Neuronal stem cell (in vitro differentiated cells): ENCODE data around the gene ZNF579.
A peak's percentile ranks its signal among the peaks of the same experiment; 100 is the strongest.

Source experiments
- DNase-seq: peaks from one replicate; pipeline ENCODE4 v3.0.0-alpha.2; 2013; ENCODE audit warnings: low spot score
- H2AFZ ChIP-seq: one replicate; pipeline ENCODE4 v1.6.1; 2013; ENCODE audit warnings: mild to moderate bottlenecking, low read length, inconsistent platforms
- H2AK5ac ChIP-seq: 2 replicates; pipeline ENCODE4 v1.6.1; 2013; ENCODE audit warnings: low read depth, mild to moderate bottlenecking, inconsistent platforms, low read length, moderate library complexity, mixed read lengths
- H2BK120ac ChIP-seq: 2 replicates; pipeline ENCODE4 v1.6.1; 2013; ENCODE audit warnings: low read depth, mild to moderate bottlenecking, inconsistent platforms, low read length, moderate library complexity, mixed read lengths
- H2BK12ac ChIP-seq: one replicate; pipeline ENCODE4 v1.6.1; 2013; ENCODE audit warnings: low read length, inconsistent platforms
- H2BK15ac ChIP-seq: 2 replicates; pipeline ENCODE4 v1.6.1; 2013; ENCODE audit warnings: mild to moderate bottlenecking, low read length, inconsistent platforms, mixed read lengths
- H2BK5ac ChIP-seq: one replicate; pipeline ENCODE4 v1.6.1; 2013; ENCODE audit warnings: inconsistent platforms, mild to moderate bottlenecking, low read length, moderate library complexity
- H3K14ac ChIP-seq: one replicate; pipeline ENCODE4 v1.6.1; 2013; ENCODE audit warnings: low read length, inconsistent platforms
- H3K18ac ChIP-seq: 2 replicates; pipeline ENCODE4 v1.6.1; 2013; ENCODE audit warnings: low read length, inconsistent platforms
- H3K23ac ChIP-seq: 2 replicates; pipeline ENCODE4 v1.6.1; 2013; ENCODE audit warnings: low read depth, mild to moderate bottlenecking, mixed read lengths, low read length, inconsistent platforms; ENCODE audit not compliant: poor library complexity
- H3K27ac ChIP-seq: replicated peaks from 3 replicates; pipeline ENCODE4 v1.5.1; 2013; ENCODE audit warnings: low read length, inconsistent platforms
- H3K27me3 ChIP-seq, 3 experiments: 2 replicates each; pipeline ENCODE4 v1.6.1; 2013; ENCODE audit warnings: low read length in 3 of 3, mild to moderate bottlenecking in 2 of 3, inconsistent platforms in 1 of 3, low read depth in 1 of 3, mixed read lengths in 1 of 3, moderate library complexity in 1 of 3; ENCODE audit not compliant: control insufficient read depth in 3 of 3, insufficient read depth in 3 of 3
- H3K36me3 ChIP-seq, 2 donors: replicated peaks in 1 of 2; 2 replicates each; pipeline ENCODE4 v1.6.1; 2013; ENCODE audit warnings: low read length in 2 of 2; ENCODE audit not compliant: control insufficient read depth in 2 of 2, insufficient read depth in 2 of 2
- H3K4ac ChIP-seq: 2 replicates; pipeline ENCODE4 v1.6.1; 2013; ENCODE audit warnings: inconsistent platforms, mild to moderate bottlenecking, low read length, moderate library complexity
- H3K4me1 ChIP-seq, 2 donors: 1 replicate in 1 of 2; 2 replicates in 1 of 2; pipeline ENCODE4 v1.6.1; 2013; ENCODE audit warnings: low read length in 2 of 2, low read depth in 1 of 2; ENCODE audit not compliant: control insufficient read depth in 2 of 2, insufficient read depth in 1 of 2
- H3K4me2 ChIP-seq: one replicate; pipeline ENCODE4 v1.6.1; 2013; ENCODE audit warnings: mild to moderate bottlenecking, low read length, inconsistent platforms; ENCODE audit not compliant: insufficient read depth, poor library complexity, severe bottlenecking
- H3K4me3 ChIP-seq, 2 donors: 2 replicates each; pipeline ENCODE4 v1.5.1; 2013; ENCODE audit warnings: low read length in 2 of 2, mild to moderate bottlenecking in 2 of 2, inconsistent platforms in 1 of 2, moderate library complexity in 1 of 2
- H3K79me1 ChIP-seq: one replicate; pipeline ENCODE4 v1.6.1; 2013; ENCODE audit warnings: low read depth, mild to moderate bottlenecking, inconsistent platforms, low read length, moderate library complexity
- H3K9ac ChIP-seq: one replicate; pipeline ENCODE4 v1.6.1; 2013; ENCODE audit warnings: mild to moderate bottlenecking, low read depth, low read length, inconsistent platforms; ENCODE audit not compliant: poor library complexity
- H3K9me3 ChIP-seq, 2 donors: replicated peaks in 1 of 2; 2 replicates each; pipeline versions ENCODE3 to v1.6.1; 2013; ENCODE audit warnings: low read length in 2 of 2, mild to moderate bottlenecking in 2 of 2, inconsistent platforms in 1 of 2, low read depth in 1 of 2, mixed read lengths in 1 of 2, moderate library complexity in 1 of 2; ENCODE audit not compliant: control insufficient read depth in 2 of 2, insufficient read depth in 1 of 2
- H4K8ac ChIP-seq: one replicate; pipeline ENCODE4 v1.6.1; 2013; ENCODE audit warnings: low read depth, mild to moderate bottlenecking, inconsistent platforms, low read length, moderate library complexity
- H4K91ac ChIP-seq: one replicate; pipeline ENCODE4 v1.6.1; 2013; ENCODE audit warnings: low read length, low read depth, mild to moderate bottlenecking, inconsistent platforms; ENCODE audit not compliant: poor library complexity
- WGBS, 2 donors: extraction: QIAGEN DNeasy Blood & Tissue Kit; methylation state at CpG; one replicate each; pipeline ENCODE4 v1.1.7; 2013; ENCODE audit warnings: missing lambda C conversion rate in 2 of 2, mixed read lengths in 1 of 2; ENCODE audit not compliant: insufficient read length in 2 of 2, insufficient replicate concordance in 1 of 2; ENCODE audit errors: extremely low coverage in 2 of 2; 5-methylcytosine and 5-hydroxymethylcytosine counted together

ZNF579 gene

DNA sequence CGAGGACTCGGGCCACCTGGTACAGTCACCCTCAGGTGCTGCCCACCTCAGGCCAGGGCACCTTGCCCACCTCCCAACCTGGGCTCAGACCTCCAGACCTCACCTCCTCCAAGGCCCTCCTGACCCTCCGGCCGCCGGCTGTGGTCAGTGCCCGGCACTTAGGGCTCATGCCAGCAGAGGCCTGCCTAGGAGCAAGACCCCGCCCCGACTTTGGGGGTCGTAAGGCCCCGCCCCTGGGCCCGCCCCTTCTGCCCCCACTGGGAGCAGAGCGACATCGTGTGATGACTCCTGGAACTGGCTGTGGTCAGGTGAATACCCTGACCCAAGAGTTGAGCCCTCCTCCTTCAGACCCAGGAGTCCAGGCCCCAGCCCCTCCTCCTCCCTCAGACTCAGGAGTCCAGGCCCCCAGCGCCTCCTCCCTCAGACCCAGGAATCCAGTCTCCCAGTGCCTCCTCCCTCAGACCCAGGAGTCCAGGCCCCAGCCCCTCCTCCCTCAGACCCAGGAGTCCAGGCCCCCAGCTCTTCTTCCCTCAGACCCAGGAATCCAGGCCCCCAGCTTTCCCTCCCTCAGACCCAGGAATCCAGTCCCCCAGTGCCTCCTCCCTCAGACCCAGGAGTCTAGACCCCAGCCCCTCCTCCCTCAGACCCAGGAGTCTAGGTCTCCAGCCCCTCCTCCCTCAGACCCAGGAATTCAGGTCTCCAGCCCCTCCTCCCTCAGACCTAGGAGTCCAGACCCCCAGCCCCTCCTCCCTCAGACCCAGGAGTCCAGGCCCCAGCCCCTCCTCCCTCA lies 43.5 kb downstream of the ZNF579 start, which contains the start of gene SBK2:
SBK2 (minus strand) TSS at position 183 of the 790 bp plus-strand sequence. CDS start 839 bp downstream, outside the sequence.
- peak within 1 kb of the TSS; percentile 82 for H2BK5ac ChIP-seq
- peaks cover 4% of the 10 kb centered on the region for H3K79me1 ChIP-seq
- peak within 1 kb of the TSS; percentile 84 for H2AFZ ChIP-seq
- H3K36me3 ChIP-seq: no peaks in the 10 kb centered on the region
- H3K27ac ChIP-seq: peak within 1 kb of the TSS; percentile 73
- H3K27me3 ChIP-seq: no peaks in the 10 kb centered on the region
- H3K18ac ChIP-seq: peak within 1 kb of the TSS; percentile 97
- peak; percentile 79 for DNase-seq
- peak within 1 kb of the TSS in 1 of 2 donors; percentile 73 for H3K4me3 ChIP-seq
- peak within 1 kb of the TSS; percentile 100 for H2BK12ac ChIP-seq
- H3K14ac ChIP-seq: peak within 1 kb of the TSS; percentile 98
- H3K9me3 ChIP-seq: peaks cover 0 to 3% of the 10 kb centered on the region in 2 donors
- H3K9ac ChIP-seq: peak within 1 kb of the TSS; percentile 95
- peak within 1 kb of the TSS; percentile 99 for H2AK5ac ChIP-seq
- peak within 1 kb of the TSS; percentile 89 for H3K4ac ChIP-seq
- H4K91ac ChIP-seq: peak within 1 kb of the TSS; percentile 53
- H2BK15ac ChIP-seq: peak within 1 kb of the TSS; percentile 100
- peak within 1 kb of the TSS; percentile 85 for H3K23ac ChIP-seq
- WGBS, 2 donors: no CpG with 5 or more reads among the region's 14 CpGs
- peak within 1 kb of the TSS; percentile 33 for H3K4me2 ChIP-seq
- H2BK120ac ChIP-seq: peak within 1 kb of the TSS; percentile 91
- peak within 1 kb of the TSS; percentile 100 for H4K8ac ChIP-seq
- H3K4me1 ChIP-seq: peaks cover 14 to 18% of the 10 kb centered on the region in 2 donors

DNA sequence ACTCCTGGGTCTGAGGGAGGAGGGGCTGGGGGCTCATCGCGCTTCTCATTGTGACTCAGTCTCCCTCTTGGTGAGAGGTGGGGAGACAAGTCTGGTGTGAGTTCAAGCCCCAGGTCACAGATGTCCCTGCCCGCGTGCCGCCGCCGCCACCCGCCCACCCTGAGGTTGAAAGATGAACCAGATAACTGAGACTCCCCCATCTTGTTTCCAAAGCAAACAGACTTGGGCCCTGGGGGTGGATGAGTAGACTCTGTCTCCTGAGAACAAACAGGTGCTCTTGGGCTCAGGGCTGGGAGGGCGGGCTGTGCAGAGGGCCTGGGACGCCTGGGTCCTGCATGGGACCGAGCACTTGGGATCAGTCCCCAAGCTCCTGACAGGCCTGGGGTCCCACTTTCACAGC lies 44.3 kb downstream of the ZNF579 start:
- H3K79me1 ChIP-seq: peaks cover 3% of the 10 kb centered on the region
- no peak overlapping the region for H3K9ac ChIP-seq
- H3K9me3 ChIP-seq: peaks cover 0 to 3% of the 10 kb centered on the region in 2 donors
- no peaks in the 10 kb centered on the region for H3K27me3 ChIP-seq
- no peaks in the 10 kb centered on the region for H3K36me3 ChIP-seq
- peak overlapping the region; percentile 100 for H2BK15ac ChIP-seq
- H4K8ac ChIP-seq: peak overlapping the region; percentile 82
- peak overlapping the region; percentile 82 for H2BK5ac ChIP-seq
- no peak overlapping the region for H3K27ac ChIP-seq
- peak overlapping the region; percentile 91 for H2BK120ac ChIP-seq
- DNase-seq: no peak
- peak overlapping the region; percentile 33 for H3K4me2 ChIP-seq
- no CpG with 5 or more reads among the region's 11 CpGs for WGBS, 2 donors
- peak overlapping the region; percentile 98 for H3K14ac ChIP-seq
- no peak overlapping the region for H3K4me3 ChIP-seq
- H2AK5ac ChIP-seq: peak overlapping the region; percentile 99
- H4K91ac ChIP-seq: no peak overlapping the region
- peaks cover 14 to 18% of the 10 kb centered on the region in 2 donors for H3K4me1 ChIP-seq
- H3K23ac ChIP-seq: peak overlapping the region; percentile 85
- H3K18ac ChIP-seq: peak overlapping the region; percentile 97
- peak overlapping the region; percentile 76 for H3K4ac ChIP-seq
- H2BK12ac ChIP-seq: peak overlapping the region; percentile 100
- no peak overlapping the region for H2AFZ ChIP-seq

DNA sequence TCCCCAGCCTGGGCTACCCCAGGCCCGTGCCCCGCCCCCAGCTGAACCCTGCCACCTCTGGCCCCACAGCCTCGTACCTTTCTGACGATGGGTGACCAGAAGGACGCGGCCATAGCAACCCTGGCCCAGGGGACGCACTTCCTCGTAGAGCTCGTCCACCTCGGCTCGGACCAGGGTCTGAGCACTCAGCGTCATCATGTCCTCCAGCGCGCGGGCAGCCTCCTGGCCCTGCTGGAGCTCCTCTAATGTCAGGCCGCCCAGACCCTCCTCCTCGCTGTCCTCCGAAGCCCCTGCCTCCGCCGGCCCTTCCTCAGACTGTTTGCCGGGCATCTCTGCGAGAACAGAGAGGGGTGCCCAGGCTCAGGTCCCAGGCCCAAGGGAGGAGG lies 44.7 kb downstream of the ZNF579 start:
- Histone ChIP-seq H3K23ac (peak overlapping the region; percentile 85), H3K27me3 (no peaks in the 10 kb centered on the region), H3K36me3 (no peaks in the 10 kb centered on the region), H2AFZ (peak overlapping the region; percentile 11), H3K27ac (no peak overlapping the region), H3K4me3 (no peak overlapping the region), H3K9me3 (peaks cover 0 to 3% of the 10 kb centered on the region in 2 donors), H2BK5ac (peak overlapping the region; percentile 82), H3K4me2 (peak overlapping the region; percentile 11), H2BK120ac (peak overlapping the region; percentile 91), H3K9ac (no peak overlapping the region), H3K79me1 (peaks cover 2% of the 10 kb centered on the region), H2BK15ac (peak overlapping the region; percentile 100), H4K91ac (no peak overlapping the region), H3K14ac (peak overlapping the region; percentile 89), H3K4me1 (peaks cover 14 to 18% of the 10 kb centered on the region in 2 donors), H2BK12ac (peak overlapping the region; percentile 100), H3K18ac (peak overlapping the region; percentile 59), H2AK5ac (peak overlapping the region; percentile 99), H4K8ac (peak overlapping the region; percentile 82), H3K4ac (peak overlapping the region; percentile 76)
- WGBS, 2 donors: no CpG with 5 or more reads among the region's 22 CpGs
- no peak for DNase-seq
